Cardiac septum (tissue), 1 donor: ENCODE results near the gene SPATA31C2. TPM values are rescaled to one million over a fixed set of nuclear protein-coding genes. Genes with fewer than 3 reads are reported as not detected.
"Not testable (repeated sequence)": the region's sequence is repeated elsewhere in the genome, so short reads cannot be mapped to it uniquely, and the experiment has no call there.

Experiments used
- DNase-seq: peaks from one replicate; pipeline ENCODE4 v3.0.0-alpha.2; 2020; ENCODE audit warnings: low spot score
- intact Hi-C: fragments of 100-400 bp; cut with DNase I; formaldehyde crosslinking; loops from one replicate; pipeline ENCODE4 v1.14.0; 2022
- total RNA-seq: library from RNA; stranded (reverse); fragmentation: NEBNext Ultra II Directional; extraction: Animal tissue kit (Norgen Biotek cat#: 25700); gene quantifications from one replicate; pipeline ENCODE4 v1.2.1, GENCODE V29; 2021
- donor health status: DM: no; HTN: no; CAD: no.

Gene SPATA31C2
- total RNA-seq, 1 donor from 2014 or later: not detected

- intact Hi-C loops, DNase-seq: not testable (repeated sequence)
Measured at GRCh38 chr9:88129556-88129955, 8.7 kb downstream of the SPATA31C2 start.

- intact Hi-C loops, DNase-seq: not testable (repeated sequence)
Measured at GRCh38 chr9:88127700-88128300, 10.5 kb downstream of the SPATA31C2 start.

GRCh38 chr9:88123413-88123812 is 14.9 kb downstream of the SPATA31C2 start:
- intact Hi-C loops, DNase-seq: not testable (repeated sequence)

- DNase-seq, intact Hi-C loops: not testable (repeated sequence)
Measured at GRCh38 chr9:88118121-88118520, 20.2 kb downstream of the SPATA31C2 start.

- DNase-seq, intact Hi-C loops: not testable (repeated sequence)
Measured at GRCh38 chr9:88114968-88115612, 23.2 kb downstream of the SPATA31C2 start.

- intact Hi-C loops, DNase-seq: not testable (repeated sequence)
Measured at GRCh38 chr9:88114283-88114967, 23.9 kb downstream of the SPATA31C2 start.

- intact Hi-C loops, DNase-seq: not testable (repeated sequence)
Measured at GRCh38 chr9:88113156-88114130, 24.8 kb downstream of the SPATA31C2 start.

- intact Hi-C loops: no loop called here
- DNase-seq: no peak
Measured at GRCh38 chr9:88110026-88110425, 28.2 kb downstream of the SPATA31C2 start.

- no peak for DNase-seq
- intact Hi-C loops: loop anchor here (5.0 kb wide), 1 partner anchor 469 kb away; no protein-coding TSS in a partner anchor
Measured at GRCh38 chr9:88108779-88109178, 29.5 kb downstream of the SPATA31C2 start.

GRCh38 chr9:88106492-88106891 is 31.8 kb downstream of the SPATA31C2 start:
- intact Hi-C loops: loop anchor here (5.0 kb wide), 1 partner anchor 471 kb away; no protein-coding TSS in a partner anchor

GRCh38 chr9:88092797-88093331 is 45.4 kb downstream of the SPATA31C2 start:
- intact Hi-C loops: no loop called here
- no peak for DNase-seq

More at GRCh38 chr9:88106492-88106891, 31.8 kb downstream of the SPATA31C2 start:
- DNase-seq: no peak

- DNase-seq: no peak
- intact Hi-C loops: no loop called here
Measured at GRCh38 chr9:88090151-88090581, 48.1 kb downstream of the SPATA31C2 start.

GRCh38 chr9:88087906-88088305 is 50.4 kb downstream of the SPATA31C2 start:
- DNase-seq: no peak
- intact Hi-C loops: no loop called here

GRCh38 chr9:88085476-88085875 is 52.8 kb downstream of the SPATA31C2 start:
- no peak for DNase-seq

GRCh38 chr9:88084357-88085183 is 53.7 kb downstream of the SPATA31C2 start:
- DNase-seq: no peak
- intact Hi-C loops: no loop called here

More at GRCh38 chr9:88085476-88085875, 52.8 kb downstream of the SPATA31C2 start:
- intact Hi-C loops: no loop called here
